Mesenteric fat pad (tissue), 1 donor: ENCODE data around the gene PHETA1. TPM values are rescaled to one million over a fixed set of nuclear protein-coding genes. Genes with fewer than 3 reads are reported as not detected.
"Not testable (repeated sequence)": the region's sequence is repeated elsewhere in the genome, so short reads cannot be mapped to it uniquely, and the experiment has no call there.

Source experiments
- DNase-seq: peaks from one replicate; pipeline ENCODE4 v3.0.0-alpha.2; 2020; ENCODE audit warnings: low spot score
- total RNA-seq: library from RNA; stranded (reverse); fragmentation: NEBNext Ultra II Directional; extraction: Animal tissue kit (Norgen Biotek cat#: 25700); gene quantifications from one replicate; pipeline ENCODE4 v1.2.1, GENCODE V29; 2021
- donor health status: DM: yes; HTN: yes; CAD: no.

The PHETA1 gene
- total RNA-seq, 1 donor from 2014 or later = 19.5 TPM

GRCh38 chr12:111373231-111373630 is 4.3 kb upstream of the PHETA1 start:
- not testable (repeated sequence) for DNase-seq

- DNase-seq = no peak
Observed at GRCh38 chr12:111369496-111370220, 763 bp upstream of the PHETA1 start.

- DNase-seq = no peak
Observed at GRCh38 chr12:111368291-111368787, 556 bp downstream of the PHETA1 start.

- no peak for DNase-seq
Observed at GRCh38 chr12:111367661-111368221, 1.2 kb downstream of the PHETA1 start.

GRCh38 chr12:111366583-111366982 is 2.3 kb downstream of the PHETA1 start:
- DNase-seq = no peak

- DNase-seq = no peak
Observed at GRCh38 chr12:111366075-111366474, 2.8 kb downstream of the PHETA1 start.

- no peak for DNase-seq
Observed at GRCh38 chr12:111363578-111363977, 5.3 kb downstream of the PHETA1 start.

- no peak for DNase-seq
Observed at GRCh38 chr12:111362687-111363475, 6.0 kb downstream of the PHETA1 start.

- no peak for DNase-seq
Observed at GRCh38 chr12:111361717-111362576, 6.9 kb downstream of the PHETA1 start.

- DNase-seq = no peak
Observed at GRCh38 chr12:111361073-111361716, 7.7 kb downstream of the PHETA1 start.

GRCh38 chr12:111360325-111360930 is 8.5 kb downstream of the PHETA1 start:
- DNase-seq = no peak

- DNase-seq = no peak
Observed at GRCh38 chr12:111359914-111360276, 9.0 kb downstream of the PHETA1 start.

- no peak for DNase-seq
Observed at GRCh38 chr12:111359231-111359913, 9.5 kb downstream of the PHETA1 start.

- DNase-seq = no peak
Observed at GRCh38 chr12:111355201-111355925, 13.5 kb downstream of the PHETA1 start.

- DNase-seq = no peak
Observed at GRCh38 chr12:111354511-111354910, 14.4 kb downstream of the PHETA1 start.

- DNase-seq = no peak
Observed at GRCh38 chr12:111353603-111354295, 15.1 kb downstream of the PHETA1 start.

GRCh38 chr12:111353026-111353425 is 15.9 kb downstream of the PHETA1 start:
- no peak for DNase-seq

- no peak for DNase-seq
Observed at GRCh38 chr12:111352296-111352993, 16.4 kb downstream of the PHETA1 start.
